ENCODE measurements around the gene MYO1C.

Gene MYO1C

DNA sequence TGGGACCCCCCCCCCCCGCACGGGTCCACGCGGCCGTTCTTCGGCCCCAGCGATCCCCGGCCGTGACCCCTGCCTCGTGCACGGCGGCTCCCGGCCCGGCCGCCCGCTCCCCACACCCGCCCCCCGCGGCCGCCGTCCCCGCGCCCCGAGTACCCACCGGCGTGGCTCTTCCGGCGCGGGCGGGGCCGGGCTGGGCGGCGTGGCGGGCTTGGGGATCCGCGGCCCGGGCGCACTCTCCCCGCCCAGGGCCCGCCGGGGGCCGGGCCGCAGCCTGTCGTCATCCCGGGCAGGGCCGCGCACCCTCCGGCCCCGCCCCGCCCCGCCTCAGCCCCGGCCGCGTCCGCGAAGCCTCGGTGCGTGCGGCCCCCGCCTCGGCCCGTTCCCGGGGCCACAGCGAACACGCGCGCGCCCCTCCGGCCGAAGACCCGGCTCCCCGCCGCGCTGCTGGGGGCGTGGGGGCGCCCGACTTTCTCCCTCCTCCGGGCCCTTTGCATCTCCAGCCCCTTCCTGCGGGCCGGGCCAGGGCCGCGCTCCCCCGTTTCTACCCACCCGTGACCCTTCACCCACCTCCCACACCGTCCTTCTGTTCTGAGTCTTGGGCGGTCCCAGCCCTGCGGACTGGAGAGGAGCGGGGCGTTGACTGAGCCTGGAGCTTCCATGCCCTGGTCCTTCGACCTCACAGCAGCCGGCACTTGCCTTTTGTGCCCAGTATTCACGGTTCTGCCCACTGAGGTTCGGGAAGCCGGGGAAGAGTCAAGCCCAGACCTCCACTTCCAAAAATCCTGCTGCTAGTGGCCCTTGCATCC, 840 bp downstream of the MYO1C start:
- H4K20me1 ChIP-seq (ENCODE audit: insufficient read depth, low read length, poor library complexity, severe bottlenecking), result no peaks in the 10 kb centered on the region
- H3K79me2 ChIP-seq (ENCODE audit: insufficient read depth, low read length), result no peaks in the 10 kb centered on the region
- H3K9ac ChIP-seq (ENCODE audit: low read depth, low read length, poor library complexity, severe bottlenecking), result peak overlapping the region; percentile 67
- H3K4me1 ChIP-seq (ENCODE audit: insufficient read depth, low read length, poor library complexity, severe bottlenecking), result peaks cover 17% of the 10 kb centered on the region
- peaks cover 8% of the 10 kb centered on the region for H3K27me3 ChIP-seq (ENCODE audit: insufficient read depth, low read length, poor library complexity, severe bottlenecking)
- H3K4me3 ChIP-seq (ENCODE audit: low read length, poor library complexity, severe bottlenecking), result peak overlapping the region; percentile 77
- H2AFZ ChIP-seq (ENCODE audit: low read length), result peak overlapping the region; percentile 91
- H3K9me3 ChIP-seq (ENCODE audit: insufficient read depth, low read depth, low read length), result no peaks in the 10 kb centered on the region
- no peaks in the 10 kb centered on the region for H3K36me3 ChIP-seq (ENCODE audit: insufficient read depth, low read length)
- H3K4me2 ChIP-seq (ENCODE audit: low read depth, low read length, poor library complexity, severe bottlenecking), result peak overlapping the region; percentile 92
- no peaks in the 10 kb centered on the region for H3K9me2 ChIP-seq (replicated peaks; ENCODE audit: low read depth, low read length)
- TF ChIP-seq, protein P1, sequence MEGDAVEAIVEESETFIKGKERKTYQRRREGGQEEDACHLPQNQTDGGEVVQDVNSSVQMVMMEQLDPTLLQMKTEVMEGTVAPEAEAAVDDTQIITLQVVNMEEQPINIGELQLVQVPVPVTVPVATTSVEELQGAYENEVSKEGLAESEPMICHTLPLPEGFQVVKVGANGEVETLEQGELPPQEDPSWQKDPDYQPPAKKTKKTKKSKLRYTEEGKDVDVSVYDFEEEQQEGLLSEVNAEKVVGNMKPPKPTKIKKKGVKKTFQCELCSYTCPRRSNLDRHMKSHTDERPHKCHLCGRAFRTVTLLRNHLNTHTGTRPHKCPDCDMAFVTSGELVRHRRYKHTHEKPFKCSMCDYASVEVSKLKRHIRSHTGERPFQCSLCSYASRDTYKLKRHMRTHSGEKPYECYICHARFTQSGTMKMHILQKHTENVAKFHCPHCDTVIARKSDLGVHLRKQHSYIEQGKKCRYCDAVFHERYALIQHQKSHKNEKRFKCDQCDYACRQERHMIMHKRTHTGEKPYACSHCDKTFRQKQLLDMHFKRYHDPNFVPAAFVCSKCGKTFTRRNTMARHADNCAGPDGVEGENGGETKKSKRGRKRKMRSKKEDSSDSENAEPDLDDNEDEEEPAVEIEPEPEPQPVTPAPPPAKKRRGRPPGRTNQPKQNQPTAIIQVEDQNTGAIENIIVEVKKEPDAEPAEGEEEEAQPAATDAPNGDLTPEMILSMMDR (conservative IDR thresholded peaks at IDR 0.05; ENCODE audit: low read length), result no peak
- no peak for TF ChIP-seq EZH2phosphoT487 (IDR thresholded peaks at IDR 0.05; ENCODE audit: borderline replicate concordance)
- H3F3A ChIP-seq (ENCODE audit: low read depth), result no peaks in the 10 kb centered on the region

DNA sequence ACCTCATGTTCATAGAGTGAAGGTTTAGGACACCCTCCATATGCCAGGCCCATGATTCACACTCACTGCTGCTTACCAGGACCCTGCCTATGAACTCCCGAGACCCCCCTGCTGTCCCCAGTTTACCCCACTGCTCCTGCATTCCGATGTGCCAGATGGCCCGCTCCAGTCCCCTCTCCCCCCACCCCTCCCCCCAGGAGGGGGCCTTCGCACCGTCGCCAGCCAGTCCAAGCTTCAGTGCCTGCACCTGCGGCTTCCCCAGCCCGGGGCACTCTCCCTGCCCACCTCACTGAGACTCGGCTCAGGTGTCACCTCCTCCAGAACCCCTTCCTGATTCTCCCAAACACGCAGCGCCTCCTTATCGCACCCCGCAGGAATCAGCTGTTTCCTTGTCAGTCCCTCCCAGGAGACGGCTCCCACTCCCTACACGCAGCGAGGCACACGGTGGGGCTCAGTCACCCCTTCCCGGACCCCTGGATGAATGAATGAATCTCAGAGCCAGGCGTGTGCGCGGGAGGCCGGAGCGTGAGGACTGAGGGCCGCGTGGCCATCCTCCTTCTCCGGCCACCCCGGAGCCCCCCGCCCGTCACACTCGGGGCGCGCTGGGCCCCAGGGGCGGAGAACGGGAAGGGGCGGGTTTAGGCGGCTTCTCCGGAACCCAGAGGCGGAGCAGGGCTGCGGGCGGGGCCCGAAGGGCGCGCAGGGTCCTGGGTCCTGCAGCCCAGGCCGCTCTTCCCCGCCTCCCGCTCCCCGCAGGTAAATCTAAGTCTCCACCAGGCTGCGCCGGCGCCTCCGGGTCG, 1.6 kb downstream of the MYO1C start:
- Histone ChIP-seq H3K4me2 (ENCODE audit: low read depth, low read length, poor library complexity, severe bottlenecking) (peak overlapping the region; percentile 92), H2AFZ (ENCODE audit: low read length) (peak overlapping the region; percentile 91), H3K36me3 (ENCODE audit: insufficient read depth, low read length) (no peaks in the 10 kb centered on the region), H3K9me3 (ENCODE audit: insufficient read depth, low read depth, low read length) (no peaks in the 10 kb centered on the region), H3K79me2 (ENCODE audit: insufficient read depth, low read length) (no peaks in the 10 kb centered on the region), H3F3A (ENCODE audit: low read depth) (no peaks in the 10 kb centered on the region), H3K4me1 (ENCODE audit: insufficient read depth, low read length, poor library complexity, severe bottlenecking) (peaks cover 21% of the 10 kb centered on the region), H3K9me2 (replicated peaks; ENCODE audit: low read depth, low read length) (no peaks in the 10 kb centered on the region), H3K27me3 (ENCODE audit: insufficient read depth, low read length, poor library complexity, severe bottlenecking) (peaks cover 8% of the 10 kb centered on the region), H3K9ac (ENCODE audit: low read depth, low read length, poor library complexity, severe bottlenecking) (peak overlapping the region; percentile 67), H4K20me1 (ENCODE audit: insufficient read depth, low read length, poor library complexity, severe bottlenecking) (no peaks in the 10 kb centered on the region), H3K4me3 (ENCODE audit: low read length, poor library complexity, severe bottlenecking) (peak overlapping the region; percentile 77)
- no peak for TF ChIP-seq EZH2phosphoT487 (IDR thresholded peaks at IDR 0.05; ENCODE audit: borderline replicate concordance)
- TF ChIP-seq, protein P1 (conservative IDR thresholded peaks at IDR 0.05; ENCODE audit: low read length), result no peak

DNA sequence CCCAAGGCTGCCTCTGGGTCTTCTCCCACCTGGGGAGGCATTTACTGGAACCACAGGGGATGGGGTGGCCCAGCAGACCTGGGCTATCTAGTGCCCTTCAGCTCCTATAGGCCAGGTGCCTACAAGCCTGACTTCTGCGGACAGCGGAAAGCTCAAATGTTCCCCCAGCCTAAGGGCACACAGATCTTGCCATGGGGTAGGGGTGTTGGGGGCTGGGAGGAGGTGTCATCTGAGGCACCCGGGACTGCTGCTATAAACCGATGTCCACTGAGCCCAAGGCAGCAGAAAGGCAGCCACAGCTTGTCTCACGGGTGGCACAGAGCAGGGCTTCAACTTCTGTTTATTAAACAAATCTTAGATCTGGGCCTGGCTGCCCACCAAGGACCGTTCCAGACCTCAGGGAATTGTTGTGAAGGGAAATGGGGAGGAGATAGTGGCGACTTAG, 3.6 kb downstream of the MYO1C start:
- no peaks in the 10 kb centered on the region for H3K9me3 ChIP-seq (ENCODE audit: insufficient read depth, low read depth, low read length)
- TF ChIP-seq, protein P1 (conservative IDR thresholded peaks at IDR 0.05; ENCODE audit: low read length), result no peak
- no peak for TF ChIP-seq EZH2phosphoT487 (IDR thresholded peaks at IDR 0.05; ENCODE audit: borderline replicate concordance)
- H3K4me1 ChIP-seq (ENCODE audit: insufficient read depth, low read length, poor library complexity, severe bottlenecking), result peaks cover 27% of the 10 kb centered on the region
- H2AFZ ChIP-seq (ENCODE audit: low read length), result no peak overlapping the region
- H3K79me2 ChIP-seq (ENCODE audit: insufficient read depth, low read length), result no peaks in the 10 kb centered on the region
- no peak overlapping the region for H3K9ac ChIP-seq (ENCODE audit: low read depth, low read length, poor library complexity, severe bottlenecking)
- H3K4me2 ChIP-seq (ENCODE audit: low read depth, low read length, poor library complexity, severe bottlenecking), result no peak overlapping the region
- no peaks in the 10 kb centered on the region for H3F3A ChIP-seq (ENCODE audit: low read depth)
- no peaks in the 10 kb centered on the region for H4K20me1 ChIP-seq (ENCODE audit: insufficient read depth, low read length, poor library complexity, severe bottlenecking)
- H3K9me2 ChIP-seq (replicated peaks; ENCODE audit: low read depth, low read length), result no peaks in the 10 kb centered on the region
- peaks cover 8% of the 10 kb centered on the region for H3K27me3 ChIP-seq (ENCODE audit: insufficient read depth, low read length, poor library complexity, severe bottlenecking)
- H3K36me3 ChIP-seq (ENCODE audit: insufficient read depth, low read length), result no peaks in the 10 kb centered on the region
- H3K4me3 ChIP-seq (ENCODE audit: low read length, poor library complexity, severe bottlenecking), result no peak overlapping the region
